ENCODE results near the gene ENOX2.
"Not testable (repeated sequence)": the region's sequence is repeated elsewhere in the genome, so short reads cannot be mapped to it uniquely, and the experiment has no call there.

GRCh38 chrX:130791870-130792269 is 111.1 kb downstream of the ENOX2 start:
- TF ChIP-seq YY1 (IDR thresholded peaks at IDR 0.05; ENCODE audit: insufficient read depth, insufficient read length); ZNF274 (IDR thresholded peaks at IDR 0.05; ENCODE audit: low read depth, low read length): not testable (repeated sequence)

Measured in NT2/D1 (cell line).